ENCODE results near the gene CIAO2A. TPM values are rescaled to one million over a fixed set of nuclear protein-coding genes. Genes with fewer than 3 reads are reported as not detected.

The CIAO2A gene
- total and polyA plus RNA-seq, 2 donors (not counting 3 experiments of a cell fraction or from before 2014, with no cell fraction given), result 37.1 to 55.3 TPM

GRCh38 chr15:64096668-64097384, 3.2 kb upstream of the CIAO2A start:
- TSS peak; percentile 20 for BruUV-seq (replicated peaks)
- H3K27me3 ChIP-seq (ENCODE audit: control insufficient read depth in 2 of 2, insufficient read depth in 2 of 2, low read length in 2 of 2), result no peaks in the 10 kb centered on the region
- peaks cover 35% of the 10 kb centered on the region for H3K4me1 ChIP-seq (ENCODE audit: control insufficient read depth, extremely low read depth, insufficient read depth, low read length)
- no peak overlapping the region for H2AFZ ChIP-seq (ENCODE audit: low read depth, low read length)
- CTCF ChIA-PET, result interaction anchor here (1.1 to 1.8 kb wide), 5 partner anchors 10 to 487 kb away, joined by 3 to 5 read pairs (median 3); no protein-coding TSS in a partner anchor
- no peak for DNase-seq (ENCODE audit: low read depth, low spot score)
- H3K4me3 ChIP-seq (replicated peaks in 1 of 3; ENCODE audit: insufficient read depth in 1 of 3, low read depth in 1 of 3, low read length in 3 of 3), result peak overlapping the region; percentile 51 to 92 (median 81)
- peaks cover 68% of the 10 kb centered on the region for H3K79me2 ChIP-seq (ENCODE audit: control insufficient read depth, insufficient read depth, low read length)
- no peaks in the 10 kb centered on the region for H3K36me3 ChIP-seq (ENCODE audit: control insufficient read depth in 2 of 2, extremely low read depth in 1 of 2, insufficient read depth in 2 of 2, low read length in 2 of 2)
- intact Hi-C loops (cut with micrococcal nuclease), result loop anchor here (1.0 to 5.0 kb wide), 2 partner anchors 56 to 260 kb away; partner anchors contain the start of gene CSNK1G1
- POLR2A ChIA-PET, result no interaction called here
- no peaks in the 10 kb centered on the region for H3K9me3 ChIP-seq (replicated peaks; ENCODE audit: control insufficient read depth, insufficient read depth, low read length)
- no peaks in the 10 kb centered on the region for H3K9me1 ChIP-seq (replicated peaks; ENCODE audit: control insufficient read depth, extremely low read depth, insufficient read depth, low read length)
- H3K27ac ChIP-seq (ENCODE audit: insufficient read depth, low read depth, low read length), result peak overlapping the region; percentile 27
- no peak for FAIRE-seq
- H4K20me1 ChIP-seq (replicated peaks; ENCODE audit: control insufficient read depth, extremely low read depth, insufficient read depth, low read length), result no peaks in the 10 kb centered on the region
- peak overlapping the region; percentile 92 for H3K4me2 ChIP-seq (ENCODE audit: insufficient read depth, low read length)
- TF ChIP-seq MAX (IDR thresholded peaks at IDR 0.05; ENCODE audit: insufficient read depth, insufficient read length) (no peak), JUN (IDR thresholded peaks at IDR 0.05; ENCODE audit: borderline replicate concordance, insufficient read depth, insufficient read length, low read depth) (no peak), MYC (IDR thresholded peaks at IDR 0.05; ENCODE audit: low read depth, low read length) (no peak), POLR2A (IDR thresholded peaks at IDR 0.05; ENCODE audit: low read depth, low read length) (no peak), EZH2 (IDR thresholded peaks at IDR 0.05; ENCODE audit: borderline replicate concordance, low read depth, low read length, severe bottlenecking) (no peak), FOS (IDR thresholded peaks at IDR 0.05; ENCODE audit: borderline replicate concordance, insufficient read depth, low read length) (no peak), CTCF (IDR thresholded peaks at IDR 0.05; ENCODE audit: extremely low read depth in 1 of 2, insufficient read depth in 1 of 2, low read depth in 1 of 2, low read length in 2 of 2) (no peak), GATA2 (IDR thresholded peaks at IDR 0.05; ENCODE audit: insufficient read depth, insufficient read length, low read depth, low read length) (no peak)
- dilution Hi-C loops (cut with MboI; ENCODE audit: extremely low pct_ligation_motif_present, low sequenced_read_pairs), result no loop called here
- peak overlapping the region; percentile 80 for H3K9ac ChIP-seq (replicated peaks; ENCODE audit: extremely low read depth, insufficient read depth, low read length)
